Neural progenitor cell (in vitro differentiated cells): ENCODE results near the gene TFCP2L1. TPM values are rescaled to one million over a fixed set of nuclear protein-coding genes. Genes with fewer than 3 reads are reported as not detected.
A peak's percentile ranks its signal among the peaks of the same experiment; 100 is the strongest.

Source experiments
- DNase-seq: peaks from one replicate; pipeline ENCODE4 v3.0.0-alpha.2; 2016; ENCODE audit warnings: low spot score
- H2AFZ ChIP-seq: fragments of 200-600 bp; sonication (generic); replicated peaks from 2 replicates; pipeline ENCODE4 v1.6.1; 2016; ENCODE audit warnings: antibody characterized with exemption
- H3F3A ChIP-seq: fragments of 200-600 bp; sonication (generic); 2 replicates; pipeline ENCODE4 v1.6.1; 2016; ENCODE audit warnings: antibody characterized with exemption, low read depth
- H3K27ac ChIP-seq: fragments of 200-600 bp; sonication (generic); 2 replicates; pipeline ENCODE4 v1.5.1; 2016; ENCODE audit warnings: mild to moderate bottlenecking
- H3K27me3 ChIP-seq: fragments of 200-600 bp; sonication (generic); 2 replicates; pipeline ENCODE4 v1.6.1; 2016; ENCODE audit warnings: mild to moderate bottlenecking, moderate library complexity
- H3K36me3 ChIP-seq: fragments of 200-600 bp; sonication (generic); 2 replicates; pipeline ENCODE4 v1.5.1; 2016
- H3K4me1 ChIP-seq: fragments of 200-600 bp; sonication (generic); 2 replicates; pipeline ENCODE4 v1.6.1; 2016; ENCODE audit warnings: mixed run types
- H3K4me2 ChIP-seq: fragments of 200-600 bp; sonication (generic); 2 replicates; pipeline ENCODE4 v1.6.1; 2016
- H3K4me3 ChIP-seq: fragments of 200-600 bp; sonication (generic); 2 replicates; pipeline ENCODE4 v1.5.1; 2016
- H3K79me2 ChIP-seq: fragments of 200-600 bp; sonication (generic); 2 replicates; pipeline ENCODE4 v1.6.1; 2016; ENCODE audit warnings: low read depth
- H3K9ac ChIP-seq: fragments of 200-600 bp; sonication (generic); 2 replicates; pipeline ENCODE4 v1.6.1; 2016
- H3K9me3 ChIP-seq: fragments of 200-600 bp; sonication (generic); 2 replicates; pipeline ENCODE4 v1.5.1; 2016; ENCODE audit warnings: low read depth
- H4K20me1 ChIP-seq: fragments of 200-600 bp; sonication (generic); 2 replicates; pipeline ENCODE4 v1.6.1; 2016; ENCODE audit warnings: low read depth
- H3K27ac Mint-ChIP-seq: 3 replicates; pipeline ENCODE4 v1.8.0; 2021; ENCODE audit warnings: mixed read lengths
- H3K27me3 Mint-ChIP-seq: 2 replicates; pipeline ENCODE4 v1.8.0; 2022; ENCODE audit warnings: low read depth, mild to moderate bottlenecking, inconsistent platforms, moderate library complexity, mixed read lengths; ENCODE audit not compliant: insufficient read depth
- H3K36me3 Mint-ChIP-seq: 3 replicates; pipeline ENCODE4 v1.8.0; 2021; ENCODE audit warnings: mixed read lengths
- H3K4me1 Mint-ChIP-seq: 3 replicates; pipeline ENCODE4 v1.8.0; 2021; ENCODE audit warnings: mixed read lengths
- H3K4me3 Mint-ChIP-seq: 3 replicates; pipeline ENCODE4 v1.8.0; 2021; ENCODE audit warnings: mild to moderate bottlenecking, moderate library complexity, mixed read lengths
- H3K9me3 Mint-ChIP-seq: 3 replicates; pipeline ENCODE4 v1.8.0; 2020; ENCODE audit warnings: mixed read lengths
- EZH2 ChIP-seq: fragments of 200-600 bp; sonication (generic); IDR thresholded peaks from 2 replicates; pipeline ENCODE4 v1.6.1; 2017; ENCODE audit warnings: antibody characterized with exemption, mild to moderate bottlenecking, moderate library complexity
- EZH2phosphoT487 ChIP-seq: fragments of 200-600 bp; sonication (generic); IDR thresholded peaks from 2 replicates; pipeline ENCODE4 v1.6.1; 2017; ENCODE audit warnings: antibody characterized with exemption
- total RNA-seq: library from RNA; depleted of rRNA; stranded (reverse); fragments of >200 nt; gene quantifications from 2 replicates; pipeline ENCODE4 v1.2.3, GENCODE V29; 2015; ENCODE audit warnings: low replicate concordance
- TF ChIP-seq, protein P1 (sequence below): fragments of 200-600 bp; sonication (generic); IDR thresholded peaks from 2 replicates; pipeline ENCODE4 v1.5.1; 2017; ENCODE audit warnings: antibody characterized with exemption, mild to moderate bottlenecking

TFCP2L1 gene
- total RNA-seq, 1 donor from 2014 or later, result 0.04 TPM

DNA sequence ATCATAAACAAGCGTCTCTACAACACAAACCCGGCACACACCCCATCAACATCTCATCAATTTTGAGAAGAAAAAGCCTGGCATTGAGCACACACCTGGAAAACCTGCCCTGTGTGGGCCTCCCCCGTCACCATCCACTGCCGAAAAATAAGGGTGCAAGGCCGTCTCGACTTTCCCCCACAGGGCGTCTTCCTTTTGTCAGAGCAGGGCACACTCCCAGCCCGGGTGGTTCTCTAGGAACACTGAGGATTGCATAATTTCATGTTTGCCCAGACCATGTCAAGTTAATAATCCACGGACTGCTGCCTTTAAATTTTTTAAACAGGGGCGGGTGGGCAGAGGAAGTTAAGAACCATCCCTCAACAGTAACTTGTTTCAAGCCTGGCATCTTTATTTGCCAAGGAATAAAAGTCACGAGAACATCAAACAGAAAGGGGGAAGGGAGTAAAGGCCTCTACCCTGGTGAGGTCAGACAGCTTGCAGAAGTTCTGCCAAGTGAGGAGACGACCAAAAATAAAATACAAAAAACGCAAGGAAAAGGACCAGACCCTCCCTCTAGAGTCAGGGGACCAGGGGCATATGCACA is 2.1 kb downstream of the TFCP2L1 start:
- Mint-ChIP-seq H3K4me1 (peaks cover 11% of the 10 kb centered on the region), H3K36me3 (no peaks in the 10 kb centered on the region), H3K4me3 (no peak overlapping the region), H3K9me3 (peaks cover 3% of the 10 kb centered on the region), H3K27me3 (peaks cover 55% of the 10 kb centered on the region), H3K27ac (no peak overlapping the region)
- Histone ChIP-seq H3K27ac (no peak overlapping the region), H3F3A (no peaks in the 10 kb centered on the region), H3K4me3 (no peak overlapping the region), H2AFZ (no peak overlapping the region), H3K4me2 (no peak overlapping the region), H3K27me3 (peaks cover 65% of the 10 kb centered on the region), H4K20me1 (no peaks in the 10 kb centered on the region), H3K4me1 (no peaks in the 10 kb centered on the region), H3K79me2 (no peaks in the 10 kb centered on the region), H3K36me3 (no peaks in the 10 kb centered on the region), H3K9me3 (no peaks in the 10 kb centered on the region), H3K9ac (no peak overlapping the region)
- no peak for DNase-seq
- no peak for TF ChIP-seq EZH2
- TF ChIP-seq, protein P1, sequence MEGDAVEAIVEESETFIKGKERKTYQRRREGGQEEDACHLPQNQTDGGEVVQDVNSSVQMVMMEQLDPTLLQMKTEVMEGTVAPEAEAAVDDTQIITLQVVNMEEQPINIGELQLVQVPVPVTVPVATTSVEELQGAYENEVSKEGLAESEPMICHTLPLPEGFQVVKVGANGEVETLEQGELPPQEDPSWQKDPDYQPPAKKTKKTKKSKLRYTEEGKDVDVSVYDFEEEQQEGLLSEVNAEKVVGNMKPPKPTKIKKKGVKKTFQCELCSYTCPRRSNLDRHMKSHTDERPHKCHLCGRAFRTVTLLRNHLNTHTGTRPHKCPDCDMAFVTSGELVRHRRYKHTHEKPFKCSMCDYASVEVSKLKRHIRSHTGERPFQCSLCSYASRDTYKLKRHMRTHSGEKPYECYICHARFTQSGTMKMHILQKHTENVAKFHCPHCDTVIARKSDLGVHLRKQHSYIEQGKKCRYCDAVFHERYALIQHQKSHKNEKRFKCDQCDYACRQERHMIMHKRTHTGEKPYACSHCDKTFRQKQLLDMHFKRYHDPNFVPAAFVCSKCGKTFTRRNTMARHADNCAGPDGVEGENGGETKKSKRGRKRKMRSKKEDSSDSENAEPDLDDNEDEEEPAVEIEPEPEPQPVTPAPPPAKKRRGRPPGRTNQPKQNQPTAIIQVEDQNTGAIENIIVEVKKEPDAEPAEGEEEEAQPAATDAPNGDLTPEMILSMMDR, result no peak
- no peak for TF ChIP-seq EZH2phosphoT487

DNA sequence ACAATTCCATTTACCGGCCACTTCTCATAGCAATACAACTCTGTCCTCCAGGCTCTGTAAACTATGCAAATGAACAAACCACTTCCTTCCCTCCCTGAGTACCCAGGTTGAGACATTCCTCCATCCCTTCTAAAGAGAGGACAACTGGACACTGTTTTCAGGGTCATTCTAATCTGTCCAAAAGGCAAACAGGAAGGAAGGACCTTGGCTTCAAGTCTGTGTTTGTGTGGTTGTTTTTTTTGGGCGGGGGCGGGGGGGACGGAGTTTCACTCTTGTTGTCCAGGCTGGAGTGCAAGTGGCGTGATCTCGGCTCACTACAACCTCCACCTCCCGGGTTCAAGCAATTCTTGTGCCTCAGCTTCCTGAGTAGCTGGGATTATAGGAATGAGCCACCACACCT is 3.3 kb downstream of the TFCP2L1 start:
- no peaks in the 10 kb centered on the region for H3K36me3 Mint-ChIP-seq
- H3K4me3 Mint-ChIP-seq, result no peak overlapping the region
- peaks cover 11% of the 10 kb centered on the region for H3K4me1 Mint-ChIP-seq
- H3K27me3 Mint-ChIP-seq, result peaks cover 49% of the 10 kb centered on the region
- peaks cover 3% of the 10 kb centered on the region for H3K9me3 Mint-ChIP-seq
- TF ChIP-seq, protein P1, result no peak
- TF ChIP-seq EZH2phosphoT487 (no peak), EZH2 (no peak)
- Histone ChIP-seq H3K27me3 (peaks cover 55% of the 10 kb centered on the region), H3K79me2 (no peaks in the 10 kb centered on the region), H4K20me1 (no peaks in the 10 kb centered on the region), H3K36me3 (no peaks in the 10 kb centered on the region), H3K4me1 (no peaks in the 10 kb centered on the region), H3K9ac (no peak overlapping the region), H2AFZ (no peak overlapping the region), H3K4me3 (no peak overlapping the region), H3K9me3 (no peaks in the 10 kb centered on the region), H3K27ac (no peak overlapping the region), H3F3A (no peaks in the 10 kb centered on the region), H3K4me2 (no peak overlapping the region)
- H3K27ac Mint-ChIP-seq, result peak overlapping the region; percentile 20
- DNase-seq, result no peak

DNA sequence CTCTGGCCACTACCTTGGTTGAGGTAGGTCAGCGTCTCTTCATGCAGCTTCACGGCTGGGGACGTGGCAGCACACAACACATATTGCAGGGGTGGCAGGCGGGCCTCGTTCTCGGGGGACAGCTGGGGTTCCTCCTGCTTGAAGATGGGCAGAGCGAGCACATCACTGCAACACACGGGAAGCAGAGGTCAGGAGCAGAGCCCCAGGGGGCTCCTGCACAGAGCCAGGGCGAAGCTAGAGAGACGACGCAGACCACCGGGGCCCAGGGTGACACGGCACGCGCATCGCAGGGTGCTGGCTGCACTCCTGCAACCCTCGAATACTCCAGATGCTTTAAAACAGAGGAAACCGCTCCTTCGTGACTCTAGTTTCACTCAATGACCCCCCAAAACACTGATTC is 3.9 kb downstream of the TFCP2L1 start:
- Histone ChIP-seq H3K9me3 (no peaks in the 10 kb centered on the region), H3K27me3 (peaks cover 50% of the 10 kb centered on the region), H3K36me3 (no peaks in the 10 kb centered on the region), H3K27ac (no peak overlapping the region), H3F3A (no peaks in the 10 kb centered on the region), H4K20me1 (no peaks in the 10 kb centered on the region), H3K4me2 (no peak overlapping the region), H3K4me1 (no peaks in the 10 kb centered on the region), H3K79me2 (no peaks in the 10 kb centered on the region), H3K4me3 (no peak overlapping the region), H3K9ac (no peak overlapping the region), H2AFZ (no peak overlapping the region)
- DNase-seq, result no peak
- no peak overlapping the region for H3K4me3 Mint-ChIP-seq
- TF ChIP-seq EZH2phosphoT487 (no peak), EZH2 (no peak)
- TF ChIP-seq, protein P1, result no peak
- H3K36me3 Mint-ChIP-seq, result no peaks in the 10 kb centered on the region
- peaks cover 3% of the 10 kb centered on the region for H3K9me3 Mint-ChIP-seq
- no peak overlapping the region for H3K27ac Mint-ChIP-seq
- peaks cover 10% of the 10 kb centered on the region for H3K4me1 Mint-ChIP-seq
- H3K27me3 Mint-ChIP-seq, result peaks cover 46% of the 10 kb centered on the region
